ENCODE data around the gene THSD8. TPM values are rescaled to one million over a fixed set of nuclear protein-coding genes. Genes with fewer than 3 reads are reported as not detected.

THSD8 gene
- total and polyA plus RNA-seq, 8 donors = 0.90 to 3.9 (median 2.0) TPM

DNA sequence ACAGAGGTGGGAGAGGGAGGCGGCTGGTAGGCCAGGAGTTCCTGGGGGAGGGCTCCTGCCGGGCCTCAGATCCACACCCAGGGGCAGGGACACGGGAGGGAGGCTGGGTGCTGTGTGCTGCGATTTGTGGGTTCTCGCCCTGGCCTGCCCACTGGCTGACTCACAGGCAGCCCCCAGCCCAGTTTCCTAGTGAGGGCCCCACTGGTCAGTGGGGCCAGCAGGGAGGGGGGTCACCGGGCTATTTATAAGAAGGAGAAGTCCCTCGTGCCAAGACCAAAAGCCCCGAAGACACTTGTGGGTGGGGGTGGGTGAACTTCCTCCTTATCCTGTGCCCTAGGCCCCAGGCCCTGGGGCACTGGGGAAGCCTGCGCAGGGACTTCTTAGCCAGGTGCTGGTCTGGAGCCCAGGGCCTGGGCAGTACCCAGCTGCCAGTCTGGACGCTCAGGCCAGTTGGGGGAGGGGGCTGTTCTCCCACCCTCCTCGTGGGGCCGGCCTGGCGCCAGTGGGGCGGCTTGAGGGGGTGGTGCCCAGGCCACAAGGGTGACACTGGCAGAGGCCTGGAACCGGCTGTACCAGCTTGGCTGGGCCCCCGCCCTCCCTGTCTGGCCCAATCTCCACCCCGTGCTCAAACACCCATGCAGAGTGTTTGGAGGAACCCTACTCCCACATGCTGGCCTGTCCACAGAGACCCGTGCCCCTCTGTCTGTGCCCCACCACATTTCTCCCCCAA, 15.6 kb upstream of the THSD8 start:
- WGBS, 2 donors = 22 to 36% methylated on average over 10 to 18 of the region's 18 CpGs
- ATAC-seq (peak in 3 of 4 donors; percentile 1 to 28 (median 8)), FAIRE-seq (no peak), DNase-seq (peak in 5 of 6 donors; percentile 77 to 88 (median 87))
- H3K27ac ChIP-seq = peak overlapping the region; percentile 74 to 99 (median 85)
- H3K27me3 ChIP-seq = no peaks in the 10 kb centered on the region
- peak overlapping the region in 1 of 4 donors; percentile 14 for H3K4me3 ChIP-seq
- TF ChIP-seq, protein P1, sequence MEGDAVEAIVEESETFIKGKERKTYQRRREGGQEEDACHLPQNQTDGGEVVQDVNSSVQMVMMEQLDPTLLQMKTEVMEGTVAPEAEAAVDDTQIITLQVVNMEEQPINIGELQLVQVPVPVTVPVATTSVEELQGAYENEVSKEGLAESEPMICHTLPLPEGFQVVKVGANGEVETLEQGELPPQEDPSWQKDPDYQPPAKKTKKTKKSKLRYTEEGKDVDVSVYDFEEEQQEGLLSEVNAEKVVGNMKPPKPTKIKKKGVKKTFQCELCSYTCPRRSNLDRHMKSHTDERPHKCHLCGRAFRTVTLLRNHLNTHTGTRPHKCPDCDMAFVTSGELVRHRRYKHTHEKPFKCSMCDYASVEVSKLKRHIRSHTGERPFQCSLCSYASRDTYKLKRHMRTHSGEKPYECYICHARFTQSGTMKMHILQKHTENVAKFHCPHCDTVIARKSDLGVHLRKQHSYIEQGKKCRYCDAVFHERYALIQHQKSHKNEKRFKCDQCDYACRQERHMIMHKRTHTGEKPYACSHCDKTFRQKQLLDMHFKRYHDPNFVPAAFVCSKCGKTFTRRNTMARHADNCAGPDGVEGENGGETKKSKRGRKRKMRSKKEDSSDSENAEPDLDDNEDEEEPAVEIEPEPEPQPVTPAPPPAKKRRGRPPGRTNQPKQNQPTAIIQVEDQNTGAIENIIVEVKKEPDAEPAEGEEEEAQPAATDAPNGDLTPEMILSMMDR (IDR thresholded peaks at IDR 0.05) = no peak
- peaks cover 16 to 52% (median 31%) of the 10 kb centered on the region in 3 donors for H3K4me1 ChIP-seq
- H3K36me3 ChIP-seq = no peaks in the 10 kb centered on the region
- no peaks in the 10 kb centered on the region for H3K9me3 ChIP-seq
- intact Hi-C loops (cut with DNase I) = no loop called here

DNA sequence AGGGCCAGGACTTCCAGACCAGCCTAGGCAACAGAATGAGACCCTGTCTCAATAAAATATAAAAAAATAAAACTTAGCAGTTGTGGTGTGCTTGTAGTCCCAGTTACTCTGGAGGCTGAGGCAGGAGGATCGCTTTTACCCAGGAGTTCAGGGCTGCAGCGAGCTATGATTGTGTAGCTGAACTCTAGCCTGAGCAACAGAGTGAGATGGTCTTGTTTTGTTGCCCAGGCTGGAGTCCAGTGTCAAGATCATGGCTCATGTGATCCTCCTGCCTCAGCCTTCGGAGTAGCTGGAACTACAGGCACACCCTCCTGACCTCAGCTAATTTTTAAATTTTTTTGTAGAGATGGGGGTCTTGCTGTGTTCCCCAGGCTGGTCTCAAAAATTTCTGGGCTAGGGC, 14.9 kb upstream of the THSD8 start:
- Histone ChIP-seq H3K9me3 (no peaks in the 10 kb centered on the region), H3K27ac (peak overlapping the region; percentile 74 to 99 (median 85)), H3K4me3 (no peak overlapping the region), H3K27me3 (no peaks in the 10 kb centered on the region), H3K4me1 (peaks cover 16 to 52% (median 31%) of the 10 kb centered on the region in 3 donors), H3K36me3 (no peaks in the 10 kb centered on the region)
- 92 to 95% methylated on average over 3 of the region's 3 CpGs for WGBS, 2 donors
- intact Hi-C loops (cut with DNase I) = no loop called here
- DNase-seq (no peak), ATAC-seq (no peak), FAIRE-seq (no peak)
- TF ChIP-seq, protein P1 (IDR thresholded peaks at IDR 0.05) = no peak

DNA sequence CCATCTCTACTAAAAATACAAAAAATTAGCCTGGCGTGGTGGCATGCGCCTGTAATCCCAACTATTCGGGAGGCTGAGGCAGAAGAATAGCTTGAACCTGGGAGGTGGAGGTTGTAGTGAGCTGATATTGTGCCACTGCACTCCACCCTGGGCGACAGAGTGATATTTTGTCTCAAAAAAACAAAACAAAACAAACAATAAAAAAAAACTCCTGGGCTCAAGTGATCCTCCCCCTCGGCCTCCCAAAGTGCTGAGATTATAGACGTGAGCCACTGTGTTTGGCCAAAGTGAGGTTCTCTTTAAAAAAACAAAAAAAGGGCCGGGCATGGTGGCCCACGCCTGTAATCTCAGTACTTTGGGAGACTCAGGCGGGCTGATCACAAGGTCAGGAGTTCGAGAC, 14.4 kb upstream of the THSD8 start:
- WGBS, 2 donors = 78% methylated on average over 10 of the region's 10 CpGs
- no peak for DNase-seq
- TF ChIP-seq, protein P1 (IDR thresholded peaks at IDR 0.05) = no peak
- Histone ChIP-seq H3K9me3 (no peaks in the 10 kb centered on the region), H3K4me1 (peaks cover 16 to 52% (median 31%) of the 10 kb centered on the region in 3 donors), H3K36me3 (no peaks in the 10 kb centered on the region), H3K27ac (peak overlapping the region in 2 of 4 donors; percentile 95 to 99), H3K4me3 (no peak overlapping the region), H3K27me3 (no peaks in the 10 kb centered on the region)
- intact Hi-C loops (cut with DNase I) = no loop called here
- no peak for ATAC-seq
- FAIRE-seq = no peak

DNA sequence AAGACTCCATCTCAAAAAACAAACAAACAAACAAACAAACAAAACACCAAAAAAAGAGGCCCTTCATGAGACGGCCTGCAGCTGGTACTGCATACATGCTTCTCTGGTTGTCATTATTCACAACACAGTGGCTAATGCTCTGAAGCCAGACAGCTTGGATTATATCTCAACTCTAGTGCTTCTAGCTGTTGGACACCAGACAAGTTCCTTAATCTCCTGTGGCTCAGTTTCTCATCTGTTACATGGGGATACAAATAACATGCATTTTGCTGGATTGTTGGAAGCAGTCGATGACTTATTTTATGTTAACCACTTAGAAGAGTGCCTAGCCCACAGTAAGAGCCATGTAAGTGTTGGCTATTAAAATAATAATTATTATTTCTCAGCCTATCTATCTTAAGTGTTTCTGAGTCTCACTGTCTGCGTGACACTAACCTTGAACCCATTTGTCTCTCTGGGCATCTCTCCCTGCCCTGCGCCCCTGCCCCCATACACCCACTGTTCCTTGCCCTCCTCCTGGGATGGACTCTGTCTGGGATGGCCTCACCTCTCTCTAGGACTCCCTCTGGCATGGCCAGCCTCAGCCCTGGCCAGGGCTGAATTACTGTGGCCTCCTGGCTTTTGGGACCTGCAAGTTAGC, 13.7 kb upstream of the THSD8 start:
- no peak for ATAC-seq
- no peaks in the 10 kb centered on the region for H3K27me3 ChIP-seq
- peaks cover 16 to 49% (median 27%) of the 10 kb centered on the region in 3 donors for H3K4me1 ChIP-seq
- peak overlapping the region in 1 of 4 donors; percentile 81 for H3K4me3 ChIP-seq
- peak in 1 of 6 donors; percentile 22 for DNase-seq
- WGBS, 2 donors = 53 to 56% methylated on average over 4 of the region's 4 CpGs
- H3K9me3 ChIP-seq = no peaks in the 10 kb centered on the region
- no peak for FAIRE-seq
- peak overlapping the region; percentile 95 to 100 (median 99) for H3K27ac ChIP-seq
- intact Hi-C loops (cut with DNase I) = no loop called here
- no peaks in the 10 kb centered on the region for H3K36me3 ChIP-seq
- TF ChIP-seq, protein P1 (IDR thresholded peaks at IDR 0.05) = no peak
